GM12801 (cell line): ENCODE measurements around the gene KAT14.

Experiments
- TF ChIP-seq, protein P1 (sequence below): IDR thresholded peaks from one replicate; pipeline ENCODE4 v1.5.1; 2011; ENCODE audit warnings: control low read depth; ENCODE audit not compliant: insufficient read length; ENCODE audit errors: extremely low read depth

KAT14 gene

DNA sequence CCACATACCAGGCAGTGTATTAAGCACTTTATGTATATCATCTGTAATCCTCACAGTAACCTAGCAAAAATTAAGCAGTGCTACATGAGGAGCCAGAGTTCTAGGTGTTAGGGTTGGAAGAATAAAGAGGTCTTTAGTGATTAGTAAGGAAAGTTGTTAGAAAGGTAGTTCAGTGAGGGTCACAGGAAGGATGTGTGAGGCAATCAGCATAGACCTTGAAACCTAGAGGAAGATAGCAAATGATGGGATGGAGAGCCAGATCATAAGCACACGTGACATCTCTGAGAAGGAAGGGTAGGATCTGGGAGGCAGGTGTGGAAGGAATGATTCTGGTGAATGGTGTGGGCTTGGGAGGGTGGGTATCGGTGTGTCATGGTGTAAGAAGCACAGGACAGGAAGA lies 2.2 kb downstream of the KAT14 start:
- TF ChIP-seq, protein P1, sequence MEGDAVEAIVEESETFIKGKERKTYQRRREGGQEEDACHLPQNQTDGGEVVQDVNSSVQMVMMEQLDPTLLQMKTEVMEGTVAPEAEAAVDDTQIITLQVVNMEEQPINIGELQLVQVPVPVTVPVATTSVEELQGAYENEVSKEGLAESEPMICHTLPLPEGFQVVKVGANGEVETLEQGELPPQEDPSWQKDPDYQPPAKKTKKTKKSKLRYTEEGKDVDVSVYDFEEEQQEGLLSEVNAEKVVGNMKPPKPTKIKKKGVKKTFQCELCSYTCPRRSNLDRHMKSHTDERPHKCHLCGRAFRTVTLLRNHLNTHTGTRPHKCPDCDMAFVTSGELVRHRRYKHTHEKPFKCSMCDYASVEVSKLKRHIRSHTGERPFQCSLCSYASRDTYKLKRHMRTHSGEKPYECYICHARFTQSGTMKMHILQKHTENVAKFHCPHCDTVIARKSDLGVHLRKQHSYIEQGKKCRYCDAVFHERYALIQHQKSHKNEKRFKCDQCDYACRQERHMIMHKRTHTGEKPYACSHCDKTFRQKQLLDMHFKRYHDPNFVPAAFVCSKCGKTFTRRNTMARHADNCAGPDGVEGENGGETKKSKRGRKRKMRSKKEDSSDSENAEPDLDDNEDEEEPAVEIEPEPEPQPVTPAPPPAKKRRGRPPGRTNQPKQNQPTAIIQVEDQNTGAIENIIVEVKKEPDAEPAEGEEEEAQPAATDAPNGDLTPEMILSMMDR: no peak

DNA sequence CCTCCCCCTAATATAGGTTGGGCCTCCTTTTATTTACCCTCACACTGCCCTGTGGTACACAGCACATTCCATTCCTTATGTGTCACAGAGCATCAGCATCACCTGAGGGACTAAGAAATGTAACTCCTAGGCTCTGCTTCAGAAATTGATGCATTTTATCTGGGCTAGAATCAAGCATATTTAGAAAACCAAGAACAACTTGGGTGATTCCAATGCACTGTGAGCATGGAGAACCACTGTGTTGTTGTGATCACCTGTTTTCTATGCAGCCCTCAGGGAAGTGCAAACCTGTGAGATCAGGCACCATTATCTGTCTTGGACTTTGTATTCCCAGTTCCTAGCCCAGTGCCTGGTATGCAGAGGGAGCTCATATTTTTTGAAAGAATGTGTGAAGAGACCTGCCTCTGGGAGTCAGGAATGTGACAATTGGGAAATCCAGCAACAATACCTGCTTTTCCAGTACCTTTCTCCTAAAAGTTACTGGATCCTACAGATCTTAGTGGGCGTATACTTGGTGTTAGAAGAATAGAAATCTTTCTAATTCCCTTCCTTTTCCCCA lies 7.0 kb downstream of the KAT14 start:
- TF ChIP-seq, protein P1: no peak

DNA sequence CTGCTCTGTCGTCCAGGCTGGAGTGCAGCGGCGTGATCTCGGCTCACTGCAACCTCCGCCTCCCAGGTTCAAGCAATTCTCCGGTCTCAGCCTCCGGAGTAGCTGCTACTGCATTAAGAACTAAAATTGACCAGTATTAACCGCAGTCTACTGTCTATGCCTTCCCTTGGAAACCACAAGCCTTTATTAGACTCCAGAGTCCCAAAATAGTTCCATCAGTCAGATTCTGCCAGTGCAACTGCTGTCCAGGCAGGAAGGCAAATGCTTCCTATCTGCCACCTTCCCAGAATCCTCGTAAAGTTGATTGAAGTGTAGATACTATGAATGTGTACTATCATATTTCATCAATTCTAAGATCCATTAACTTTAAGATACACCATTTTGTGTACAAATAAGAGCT lies 16.7 kb downstream of the KAT14 start:
- TF ChIP-seq, protein P1: no peak

- TF ChIP-seq, protein P1: no peak
Observed at GRCh38 chr20:18156045-18156444, 18.4 kb downstream of the KAT14 start.

- TF ChIP-seq, protein P1: no peak
Observed at GRCh38 chr20:18164356-18164755, 26.7 kb downstream of the KAT14 start.

DNA sequence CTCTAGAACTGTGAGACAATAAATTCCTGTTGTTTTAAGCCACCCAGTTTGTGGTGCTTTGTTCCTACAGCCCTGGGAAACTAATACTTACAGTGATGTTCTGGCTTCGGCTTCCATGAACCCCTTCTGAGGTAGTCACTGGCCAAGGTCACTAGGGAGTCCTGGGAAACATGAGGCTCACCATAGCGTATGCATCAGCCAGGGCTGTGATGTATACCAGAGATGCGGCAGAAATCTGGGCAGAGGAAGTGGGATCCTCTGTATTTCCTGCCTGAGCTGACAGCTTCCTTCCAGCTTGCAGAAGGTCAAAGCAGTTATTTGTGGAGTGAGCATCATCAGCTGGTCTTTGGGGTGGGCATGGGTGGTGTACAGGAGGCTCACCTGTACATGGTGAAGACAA lies 27.9 kb downstream of the KAT14 start:
- TF ChIP-seq, protein P1: no peak

- TF ChIP-seq, protein P1: no peak
Observed at GRCh38 chr20:18166241-18166881, 28.7 kb downstream of the KAT14 start.
